CD4-positive, alpha-beta T cell treated with Interferon alpha-2 for 1 hour (primary cell): ENCODE measurements around the gene SYCE3.

Source experiments
- DNase-seq, 2 donors: peaks; one replicate each; pipeline ENCODE4 v3.0.0-alpha.2; 2020 to 2022

SYCE3 gene

DNA sequence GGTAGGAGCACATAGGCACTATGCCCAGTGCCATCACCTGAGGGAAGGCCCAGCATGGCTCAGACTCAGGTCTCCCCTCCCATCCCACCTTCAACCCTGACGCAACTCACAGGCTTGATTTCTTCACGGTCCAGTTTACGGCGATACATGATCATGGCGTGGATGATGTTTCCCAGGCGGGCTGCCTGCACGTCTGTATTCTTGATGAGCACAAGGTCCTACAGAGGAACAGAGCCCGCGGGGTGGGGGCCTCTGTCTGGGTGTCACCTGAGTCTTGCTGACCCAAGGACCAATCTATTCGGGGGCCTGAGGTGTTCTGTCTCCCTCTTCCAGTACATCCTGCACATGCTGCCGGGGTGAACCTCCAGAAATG lies 11.7 kb upstream of the SYCE3 start:
- no peak for DNase-seq

DNA sequence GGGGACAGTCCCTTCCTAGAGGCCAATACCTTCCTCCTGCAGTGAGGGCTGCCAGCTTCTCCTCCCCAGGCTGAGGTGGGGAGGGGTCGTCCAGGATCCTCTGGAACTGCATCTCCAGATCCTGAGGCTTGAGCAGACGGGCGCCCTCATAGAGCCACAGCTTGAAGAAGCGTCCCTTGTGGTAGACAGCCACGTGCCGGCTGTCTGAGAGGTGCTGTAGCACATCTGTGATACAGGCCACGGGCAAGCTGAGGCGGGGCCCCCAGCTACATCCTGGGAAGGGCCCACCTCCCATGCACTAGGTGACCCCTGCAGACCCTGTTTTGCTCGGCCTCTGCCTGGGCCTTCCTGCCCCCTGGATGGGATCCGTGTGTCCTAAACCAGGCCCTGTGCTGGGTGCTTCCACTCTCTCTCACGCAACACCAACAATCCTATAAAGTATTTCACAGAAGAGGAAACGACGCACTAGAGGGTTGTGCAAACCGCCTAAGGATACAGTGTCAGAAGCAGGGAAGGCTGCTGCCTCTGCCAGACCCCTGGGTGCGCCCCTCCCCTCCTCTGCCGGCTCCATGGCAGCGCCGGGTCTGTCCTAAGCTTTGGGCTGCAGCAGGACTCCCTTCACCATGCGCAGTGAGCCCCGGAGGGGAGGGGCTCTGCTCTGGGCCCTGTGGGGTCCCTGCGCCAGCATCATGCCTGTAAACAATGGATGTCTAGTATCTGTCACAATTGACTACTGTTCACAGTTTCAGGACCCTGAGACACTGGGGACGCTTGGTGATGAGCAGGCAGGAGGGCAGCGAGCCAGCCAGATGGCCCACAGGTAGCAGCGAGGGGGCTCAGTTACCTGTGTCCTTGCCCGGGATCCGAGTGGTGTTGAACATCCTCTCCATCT lies 11.0 kb upstream of the SYCE3 start:
- no peak for DNase-seq

DNA sequence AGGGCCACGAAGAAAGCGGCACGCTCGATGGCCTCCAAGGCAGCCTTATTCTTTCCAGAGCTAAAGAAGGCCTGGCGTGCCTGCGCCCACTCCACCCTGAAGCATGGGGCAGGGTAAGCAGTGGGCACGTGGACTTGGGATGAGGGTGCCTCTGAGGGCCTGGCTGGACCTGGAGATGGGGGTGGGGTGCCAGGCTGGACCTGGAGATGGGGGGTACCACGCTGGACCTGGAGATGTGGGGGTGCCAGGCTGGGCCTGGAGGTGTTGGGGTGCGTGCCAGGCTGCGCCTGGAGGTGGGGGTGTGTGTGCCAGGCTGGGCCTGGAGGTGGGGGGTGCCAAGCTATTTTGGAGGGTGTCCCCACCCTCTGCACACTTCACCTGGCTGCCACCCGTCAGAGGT lies 10.2 kb upstream of the SYCE3 start:
- DNase-seq = no peak

DNA sequence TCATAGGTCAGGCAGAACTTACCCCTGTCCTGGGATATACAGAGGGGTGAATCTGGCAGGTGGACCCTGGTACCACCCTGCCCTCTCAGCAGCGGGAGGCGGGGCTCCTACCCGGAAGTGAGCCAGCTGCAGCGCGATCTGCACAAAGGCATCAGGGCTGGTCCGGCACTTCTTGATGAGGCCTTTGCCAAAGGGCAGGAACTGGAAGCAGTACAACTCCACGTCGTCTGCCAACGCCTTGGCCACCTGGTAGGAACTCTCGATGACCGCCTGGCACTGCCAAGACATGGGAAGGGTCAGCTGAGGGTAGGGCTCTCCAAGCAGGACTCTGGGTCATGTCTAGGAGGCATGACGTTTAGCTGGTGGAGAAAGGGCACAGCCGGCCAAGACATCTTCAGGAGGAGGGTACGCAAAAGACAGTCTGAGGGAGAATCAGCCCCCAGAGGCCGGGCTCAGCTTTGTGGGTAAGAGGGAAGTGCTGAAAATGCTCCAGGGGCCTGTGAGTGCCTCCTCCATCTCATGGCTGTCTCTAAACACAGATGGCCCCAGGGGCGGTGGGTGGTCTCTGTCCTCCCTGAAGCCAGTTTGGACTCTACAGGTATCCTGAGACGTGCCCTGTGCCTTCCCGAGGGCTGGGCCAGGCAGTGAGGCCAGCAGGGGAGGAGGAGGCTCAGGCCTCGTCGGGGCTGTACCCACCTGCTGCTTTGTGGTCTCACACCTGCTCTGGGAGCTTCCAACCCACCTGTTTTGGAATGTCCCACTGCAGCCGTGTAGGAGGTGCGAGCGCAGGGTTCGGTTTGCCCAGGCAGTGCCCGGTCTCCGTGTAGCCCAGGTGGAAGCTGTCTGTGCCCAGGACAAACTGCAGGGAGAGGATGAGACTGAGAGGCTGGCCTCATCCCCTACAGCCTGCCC lies 8.8 kb upstream of the SYCE3 start:
- no peak for DNase-seq

DNA sequence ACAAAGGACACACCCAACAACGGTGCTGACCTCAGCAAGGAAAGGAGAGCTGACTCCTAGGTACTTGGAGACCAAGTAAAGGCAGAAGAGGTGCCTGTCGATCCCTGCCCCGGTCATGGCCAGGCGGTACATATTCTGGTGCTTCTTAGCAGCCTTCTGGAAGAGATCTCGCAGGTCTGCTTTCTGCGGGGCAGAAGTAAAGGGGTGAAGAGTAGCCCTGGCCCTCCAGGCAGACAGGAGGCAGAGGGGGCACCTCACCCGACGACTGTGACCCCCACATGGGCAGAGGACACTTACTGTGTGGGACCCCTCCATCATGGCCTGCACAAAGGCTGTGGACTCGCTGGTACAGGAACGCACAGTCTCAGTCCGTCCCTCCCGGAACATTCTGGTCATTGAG lies 8.1 kb upstream of the SYCE3 start:
- no peak for DNase-seq

DNA sequence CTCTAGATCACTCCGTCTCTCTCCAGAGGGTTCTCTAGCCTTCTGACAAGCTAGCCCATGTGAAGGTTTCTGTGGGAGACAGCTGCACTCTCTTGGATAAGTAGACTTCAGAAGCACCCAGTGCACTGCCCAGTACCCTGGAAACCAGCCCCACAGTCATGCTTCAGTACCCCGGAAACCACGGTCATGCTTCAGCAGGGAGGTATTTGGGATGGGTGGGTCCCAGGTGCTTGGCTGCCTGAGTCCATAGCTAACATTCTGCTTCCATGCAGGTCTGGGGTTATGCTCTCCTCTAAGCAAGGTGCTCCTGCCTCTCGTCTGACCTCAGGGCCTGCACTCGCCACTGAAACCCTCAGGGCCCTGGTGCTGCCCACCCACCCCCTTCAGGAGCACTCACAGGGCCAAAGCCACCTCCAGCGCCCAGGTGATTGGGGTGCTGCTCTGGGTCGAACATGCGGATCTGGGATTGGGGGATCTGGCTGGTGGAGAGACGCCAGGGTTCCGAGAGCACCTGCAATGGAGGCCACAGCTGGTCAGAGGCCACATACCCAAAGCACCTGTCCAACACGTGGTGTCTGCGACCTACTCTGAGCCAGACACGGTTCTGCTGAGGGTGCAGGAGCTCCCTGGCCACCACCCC lies 7.3 kb upstream of the SYCE3 start:
- no peak for DNase-seq

DNA sequence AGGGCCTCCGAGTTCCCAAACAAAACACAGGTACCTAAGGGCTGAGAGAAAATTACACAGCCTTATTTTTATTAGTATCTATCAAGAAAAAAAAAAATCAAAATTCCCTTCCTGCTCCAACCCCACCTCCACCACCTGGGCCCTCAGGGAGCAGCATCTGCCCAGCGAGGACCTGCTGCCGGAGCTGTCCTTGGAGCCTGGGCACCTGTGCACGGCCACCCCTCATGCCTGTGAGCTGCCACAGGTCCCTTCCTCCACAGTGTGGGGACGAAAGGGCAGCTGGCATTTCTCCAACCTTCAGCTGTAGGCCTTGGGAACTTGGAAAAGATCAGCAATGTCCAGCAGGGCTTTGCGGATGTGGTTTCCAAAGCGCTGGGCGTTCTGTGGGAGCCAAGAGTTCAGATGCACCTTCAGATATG lies 6.3 kb upstream of the SYCE3 start:
- DNase-seq = no peak

DNA sequence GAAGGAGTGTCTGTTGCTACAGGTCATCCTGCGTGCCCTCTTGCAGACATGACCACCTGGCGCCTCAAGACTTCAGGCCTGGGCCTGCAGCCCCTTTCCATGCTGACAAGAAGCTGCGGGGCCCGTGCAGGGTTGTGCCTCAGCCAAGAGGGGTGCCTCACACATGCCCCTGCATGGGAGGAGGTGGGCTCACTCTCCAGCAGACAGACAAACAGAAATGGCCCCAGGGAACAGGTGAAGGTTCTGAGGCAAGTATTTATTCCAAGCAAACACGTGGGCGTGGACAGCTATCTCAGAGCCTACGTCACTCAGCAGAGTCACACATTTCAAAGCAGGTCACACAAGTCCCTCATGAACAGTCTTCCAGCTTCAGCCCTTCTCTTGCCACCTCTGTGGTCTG lies 5.9 kb upstream of the SYCE3 start:
- DNase-seq = no peak

DNA sequence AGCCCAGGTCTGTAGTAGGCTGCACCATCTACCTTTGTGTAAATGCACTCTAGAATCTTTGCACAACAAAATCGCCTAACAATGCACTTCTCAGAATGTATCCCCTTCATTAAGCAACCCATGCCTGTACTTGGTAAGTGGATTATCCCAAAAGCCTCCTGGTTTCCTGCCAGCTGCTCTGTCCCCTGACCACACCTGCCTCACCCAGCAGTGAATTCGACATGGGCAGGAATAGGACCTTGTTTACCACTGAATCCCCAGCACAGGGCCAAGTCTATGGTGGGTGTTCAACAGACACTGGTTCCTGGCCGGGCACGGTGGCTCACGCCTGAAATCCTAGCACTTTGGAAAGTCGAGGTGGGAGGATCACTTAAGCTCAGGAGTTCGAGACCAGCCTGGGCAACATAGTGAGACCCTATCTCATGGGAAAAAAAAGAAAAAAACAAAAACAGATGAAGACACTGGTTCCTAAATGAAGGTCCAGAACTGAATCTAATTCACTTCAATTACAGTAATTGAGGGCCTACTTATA lies 5.1 kb upstream of the SYCE3 start:
- DNase-seq = no peak

DNA sequence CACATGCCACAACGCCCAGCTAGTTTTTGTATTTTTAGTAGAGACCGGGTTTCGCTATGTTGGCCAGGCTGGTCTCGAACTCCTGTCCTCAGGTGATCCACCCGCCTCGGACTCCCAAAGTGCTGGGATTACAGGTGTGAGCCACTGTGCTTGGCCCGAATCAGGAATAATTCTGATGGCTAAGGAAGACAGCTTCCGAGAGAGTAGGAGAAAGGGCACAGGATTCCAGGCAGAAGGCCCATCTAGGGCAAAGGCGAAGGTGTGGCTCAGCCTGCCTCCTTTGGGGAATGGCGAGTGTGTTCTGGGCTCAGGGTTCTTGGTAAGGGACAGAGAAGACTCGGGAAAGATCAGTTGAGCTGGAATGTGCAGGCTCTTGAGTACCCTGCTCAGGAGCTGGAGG lies 1.6 kb upstream of the SYCE3 start:
- no peak for DNase-seq

DNA sequence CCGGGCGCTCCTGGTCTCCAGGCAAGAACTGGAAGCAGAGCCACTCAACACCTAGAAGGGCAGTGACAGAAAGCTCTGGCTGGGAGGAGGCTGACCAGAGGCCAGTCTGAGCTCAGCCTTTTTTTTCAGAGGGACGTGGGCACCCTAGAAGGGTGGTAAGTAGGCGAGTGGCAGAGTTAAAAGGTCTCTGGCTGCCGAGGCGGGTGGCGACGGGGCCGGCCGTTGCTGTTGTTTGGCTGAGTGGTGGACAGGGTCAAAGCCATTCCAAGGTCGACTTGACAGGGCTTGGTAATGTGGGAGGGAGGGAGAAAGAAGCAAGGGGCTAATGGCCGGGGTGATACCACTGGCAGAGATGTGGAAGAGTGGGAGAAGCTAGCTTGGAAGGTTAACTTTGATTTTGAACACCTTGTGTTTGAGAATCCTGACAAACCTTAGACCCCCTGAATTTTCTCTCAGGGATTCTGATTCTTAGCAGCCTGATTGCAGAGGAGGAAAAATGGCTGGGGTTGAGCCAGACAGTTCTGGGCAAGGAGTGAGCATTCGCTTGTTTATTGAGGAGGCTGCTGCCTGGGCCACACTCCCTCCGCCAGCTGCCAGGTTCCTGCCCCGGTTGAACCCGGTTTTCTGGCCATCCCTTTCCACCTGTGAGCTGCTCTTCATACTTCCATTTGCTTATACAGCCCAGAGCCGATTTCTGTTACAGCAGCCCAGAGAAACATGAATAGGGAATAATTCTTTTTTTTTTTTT lies 868 bp upstream of the SYCE3 start:
- no peak for DNase-seq

DNA sequence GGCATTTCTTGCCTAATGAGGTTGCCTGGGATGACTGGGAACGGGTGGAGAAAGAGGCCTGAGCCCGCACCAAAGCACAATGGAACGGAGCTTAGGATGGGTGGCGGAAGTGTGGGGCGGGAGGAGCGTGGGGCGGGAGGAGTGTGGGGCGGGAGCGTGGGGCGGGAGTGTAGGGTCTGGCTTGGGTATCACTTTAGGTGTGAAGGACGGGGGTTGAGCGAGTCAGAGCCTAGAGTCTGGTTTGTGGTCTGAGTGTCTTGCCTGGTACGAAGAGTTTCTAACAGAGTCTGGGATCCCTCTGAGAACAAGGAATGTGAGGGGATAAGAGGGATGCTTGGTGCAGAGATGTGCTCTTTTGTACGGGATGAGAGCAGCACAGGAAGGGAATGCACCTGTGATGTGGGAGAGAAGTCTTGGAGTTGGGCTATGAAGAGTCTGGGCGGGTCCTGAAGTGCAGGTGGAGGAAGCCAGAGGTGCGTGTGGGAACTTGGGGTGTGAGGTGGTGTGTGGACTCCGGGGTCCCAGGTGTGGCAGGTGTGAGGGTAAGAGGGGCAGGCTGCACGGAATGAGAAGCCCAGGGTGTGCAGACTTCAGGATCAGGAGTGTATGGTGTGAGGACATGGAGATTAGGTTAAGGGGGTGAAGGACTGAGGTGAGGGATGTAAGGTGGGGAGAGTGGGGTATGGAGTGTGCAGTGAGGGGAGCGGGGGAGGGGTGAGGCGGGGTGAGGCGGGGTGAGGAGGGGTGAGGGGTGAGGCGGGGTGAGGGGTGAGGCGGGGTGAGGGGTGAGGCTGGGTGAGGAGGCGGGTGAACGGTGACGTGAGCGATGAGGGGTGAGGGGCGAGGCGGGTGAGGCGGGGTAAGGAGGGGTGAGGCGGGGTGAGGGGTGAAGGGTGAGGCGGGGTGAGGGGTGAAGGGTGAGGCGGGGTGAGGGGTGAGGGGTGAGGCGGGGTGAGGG lies 1.0 kb downstream of the SYCE3 start:
- peak in 1 of 2 donors; percentile 41 for DNase-seq

DNA sequence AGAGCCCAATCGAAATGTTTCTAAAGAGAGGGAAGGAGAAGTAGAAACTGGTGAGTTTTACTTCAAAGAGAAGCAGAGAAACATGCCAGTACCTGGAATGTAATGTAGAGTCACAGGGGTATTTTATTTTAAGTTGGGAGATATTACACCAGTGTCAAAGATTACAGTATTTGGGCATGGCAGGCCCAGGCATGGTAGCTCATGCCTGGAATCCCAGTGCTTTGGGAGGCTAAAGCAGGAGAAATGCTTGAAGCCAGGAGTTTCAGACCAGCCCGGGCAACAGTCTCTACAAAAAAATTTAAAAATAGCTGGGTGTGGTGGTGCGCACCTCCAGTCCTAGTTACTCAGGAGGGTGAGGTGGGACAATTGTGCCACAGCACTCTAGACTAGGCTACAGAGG lies 2.7 kb downstream of the SYCE3 start:
- DNase-seq = no peak

DNA sequence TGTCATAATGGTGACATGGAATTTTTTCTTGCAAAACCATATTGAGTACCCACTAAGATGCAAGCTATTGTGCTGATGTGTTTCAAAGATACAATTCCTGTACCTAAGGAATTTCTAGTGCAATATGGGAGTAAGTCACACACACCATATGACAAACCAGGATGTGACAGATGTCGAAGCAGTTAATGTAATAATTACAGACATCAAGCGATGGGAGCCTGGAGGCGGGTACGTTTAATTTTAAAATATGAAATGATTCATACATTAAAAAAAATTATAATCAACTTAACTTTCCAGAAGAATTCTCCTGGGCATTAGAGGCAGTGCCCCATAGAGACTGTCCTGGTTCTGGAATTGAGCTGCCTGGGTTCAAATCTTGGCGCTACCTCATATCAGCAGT lies 6.0 kb downstream of the SYCE3 start:
- no peak for DNase-seq

DNA sequence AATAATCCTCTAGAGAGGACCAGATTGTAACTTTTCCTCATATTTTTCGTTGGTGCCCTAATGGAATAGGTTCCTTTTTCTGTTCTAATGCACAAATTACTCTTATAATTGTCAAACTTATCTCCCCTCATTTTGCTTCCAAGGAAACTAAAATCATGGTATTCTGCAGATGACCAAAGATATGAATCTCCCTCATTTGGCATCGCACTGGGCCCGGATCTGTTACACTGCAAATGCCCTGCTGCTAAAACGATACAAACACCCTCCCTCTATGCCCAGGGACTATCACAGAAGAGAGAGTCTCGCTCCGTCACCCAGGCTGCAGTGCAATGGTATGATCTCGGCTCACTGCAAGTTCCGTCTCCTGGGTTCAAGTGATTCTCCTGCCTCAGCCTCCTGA lies 9.4 kb downstream of the SYCE3 start:
- DNase-seq = no peak

DNA sequence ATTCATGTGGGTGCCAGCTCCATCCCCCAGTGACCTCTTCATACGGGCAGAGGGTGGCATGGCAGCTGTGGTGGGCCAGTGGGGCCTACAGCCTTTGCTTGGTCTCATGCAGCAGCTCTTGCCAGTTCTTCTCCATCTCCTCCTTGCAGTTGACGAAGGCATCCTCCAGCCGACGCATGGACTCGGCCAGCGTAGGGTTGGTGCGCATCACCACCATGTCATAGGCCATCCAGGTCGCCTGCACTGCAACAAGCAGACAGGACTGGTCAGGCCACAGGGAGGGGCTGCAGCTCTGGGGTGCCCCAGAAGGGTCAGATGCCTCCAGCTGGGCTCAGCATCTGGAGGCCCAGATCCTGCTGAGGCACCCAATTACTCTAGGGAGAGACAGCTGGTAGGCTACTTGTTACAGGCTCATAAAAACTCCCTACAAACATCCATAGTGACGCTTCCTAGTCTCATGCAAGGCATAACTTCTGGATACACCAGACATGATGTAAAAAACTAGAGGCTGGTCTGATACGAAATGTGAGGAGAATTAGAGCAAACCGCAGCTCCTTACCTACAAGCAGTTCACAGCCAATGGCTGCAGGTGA lies 11.5 kb downstream of the SYCE3 start:
- DNase-seq = no peak

DNA sequence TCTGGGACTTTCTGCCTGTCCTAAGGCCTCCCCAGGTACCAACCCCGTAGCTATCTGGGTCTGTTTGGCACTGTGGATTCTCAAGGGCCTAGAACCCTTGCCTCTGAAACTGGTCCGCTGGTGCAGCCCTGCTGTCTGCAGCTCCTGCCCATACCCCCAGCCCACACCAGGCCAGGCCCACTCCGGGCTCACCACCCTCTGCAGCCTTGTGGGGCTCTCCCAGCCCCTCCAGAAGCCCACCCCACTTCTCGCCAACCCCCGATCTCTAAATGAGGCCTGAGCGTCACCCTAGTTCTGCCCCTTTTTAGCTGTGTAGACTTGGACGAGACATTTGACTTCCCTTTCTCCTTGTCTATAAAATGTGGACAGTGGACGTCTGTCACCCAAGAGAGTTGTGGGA lies 12.3 kb downstream of the SYCE3 start:
- DNase-seq = no peak

DNA sequence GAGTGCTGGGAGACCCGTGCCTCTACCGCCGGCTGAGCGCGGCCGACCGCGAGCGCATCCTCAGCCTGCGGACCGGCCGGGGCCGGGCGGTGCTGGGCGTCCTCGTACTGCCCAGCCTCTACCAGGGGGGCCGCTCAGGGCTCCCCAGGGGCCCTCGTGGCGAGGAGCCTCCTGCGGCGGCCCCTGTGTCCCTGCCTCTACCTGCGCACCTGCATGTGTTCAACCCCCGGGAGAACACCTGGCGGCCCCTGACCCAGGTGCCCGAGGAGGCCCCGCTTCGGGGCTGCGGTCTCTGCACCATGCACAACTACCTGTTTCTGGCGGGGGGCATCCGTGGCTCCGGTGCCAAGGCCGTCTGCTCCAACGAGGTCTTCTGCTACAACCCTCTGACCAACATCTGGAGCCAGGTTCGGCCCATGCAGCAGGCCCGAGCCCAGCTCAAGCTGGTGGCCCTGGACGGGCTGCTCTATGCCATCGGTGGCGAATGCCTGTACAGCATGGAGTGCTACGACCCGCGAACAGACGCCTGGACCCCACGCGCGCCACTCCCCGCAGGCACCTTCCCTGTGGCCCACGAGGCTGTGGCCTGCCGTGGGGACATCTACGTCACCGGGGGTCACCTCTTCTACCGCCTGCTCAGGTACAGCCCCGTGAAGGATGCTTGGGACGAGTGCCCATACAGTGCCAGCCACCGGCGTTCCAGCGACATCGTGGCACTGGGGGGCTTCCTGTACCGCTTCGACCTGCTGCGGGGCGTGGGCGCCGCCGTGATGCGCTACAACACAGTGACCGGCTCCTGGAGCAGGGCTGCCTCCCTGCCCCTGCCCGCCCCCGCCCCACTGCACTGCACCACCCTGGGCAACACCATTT lies 13.6 kb downstream of the SYCE3 start:
- DNase-seq = no peak

DNA sequence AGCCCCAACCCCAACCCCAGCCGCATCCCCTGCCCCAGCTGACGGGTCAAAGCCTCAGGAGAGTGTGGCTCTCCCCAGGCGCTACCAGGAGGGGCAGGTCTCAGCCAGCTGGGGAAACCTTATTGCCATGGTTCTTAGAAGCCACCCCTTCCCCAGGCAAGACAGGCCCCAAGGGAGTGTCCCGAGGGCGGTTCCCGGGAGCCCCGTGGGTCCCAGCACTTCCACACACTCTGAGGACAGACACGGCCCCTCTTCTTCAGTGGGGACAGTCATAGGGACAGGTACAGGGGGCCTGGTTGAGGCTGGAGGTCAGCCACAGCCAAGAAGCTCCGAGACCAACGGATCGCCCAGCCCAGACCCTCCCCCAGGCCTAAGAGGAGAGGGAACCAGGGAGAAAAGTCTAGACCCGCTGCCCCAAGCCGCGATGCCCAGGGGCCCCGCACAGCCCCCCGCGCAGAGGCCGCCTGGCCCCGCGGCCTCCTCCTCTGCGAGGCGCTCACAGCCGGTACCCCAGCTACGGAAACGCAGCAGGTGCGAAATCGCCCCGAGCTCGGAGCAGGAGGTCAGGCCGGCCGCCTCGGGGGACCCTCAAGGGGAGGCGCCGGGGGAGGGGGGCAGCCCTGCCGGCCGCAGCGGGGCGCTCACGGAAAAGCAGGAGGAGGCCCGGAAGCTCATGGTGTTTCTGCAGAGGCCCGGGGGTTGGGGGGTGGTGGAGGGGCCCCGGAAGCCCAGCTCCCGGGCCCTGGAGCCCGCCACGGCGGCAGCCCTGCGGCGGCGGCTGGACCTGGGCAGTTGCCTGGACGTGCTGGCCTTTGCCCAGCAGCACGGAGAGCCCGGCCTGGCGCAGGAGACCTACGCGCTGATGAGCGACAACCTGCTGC lies 14.4 kb downstream of the SYCE3 start:
- peak; percentile 54 to 70 for DNase-seq
